Suprapubic skin (tissue), 4 donors: ENCODE results near the gene IFNA5. TPM values are rescaled to one million over a fixed set of nuclear protein-coding genes. Genes with fewer than 3 reads are reported as not detected.

Experiments used
- DNase-seq, 2 donors: peaks; one replicate each; pipeline ENCODE4 v3.0.0-alpha.2; 2019; ENCODE audit warnings: low spot score in 2 of 2
- H3K27ac ChIP-seq: fragments of 200-600 bp; sonication (generic); one replicate; pipeline ENCODE4 v1.5.1; 2019
- H3K27me3 ChIP-seq: fragments of 200-600 bp; sonication (generic); one replicate; pipeline ENCODE4 v1.5.1; 2019
- H3K36me3 ChIP-seq: fragments of 200-600 bp; sonication (generic); one replicate; pipeline ENCODE4 v1.5.1; 2019
- H3K4me1 ChIP-seq: fragments of 200-600 bp; sonication (generic); one replicate; pipeline ENCODE4 v1.5.1; 2019
- H3K4me3 ChIP-seq: fragments of 200-600 bp; sonication (generic); one replicate; pipeline ENCODE4 v1.5.1; 2019; ENCODE audit warnings: mild to moderate bottlenecking
- H3K9me3 ChIP-seq: fragments of 200-600 bp; sonication (generic); one replicate; pipeline ENCODE4 v1.5.1; 2019
- EP300 ChIP-seq: sonication (generic); formaldehyde crosslinking; IDR thresholded peaks from one replicate; pipeline ENCODE4 v1.6.1; 2017; ENCODE audit warnings: antibody characterized with exemption
- POLR2A ChIP-seq, 2 donors: fragments of 450-650 bp; IDR thresholded peaks; one replicate each; pipeline ENCODE4 v1.6.1; 2017; ENCODE audit warnings: antibody characterized with exemption in 2 of 2, mild to moderate bottlenecking in 2 of 2, moderate library complexity in 2 of 2
- POLR2AphosphoS5 ChIP-seq, 3 donors: sonication (generic); formaldehyde crosslinking; IDR thresholded peaks; one replicate each; pipeline ENCODE4 v1.6.1; 2017; ENCODE audit warnings: antibody characterized with exemption in 3 of 3
- WGBS: methylation state at CpG from one replicate; pipeline ENCODE4 v1.1.5; 2018; 5-methylcytosine and 5-hydroxymethylcytosine counted together
- total RNA-seq, 4 donors: library from RNA; depleted of rRNA; stranded (reverse); fragments of >200 nt; gene quantifications; one replicate each; pipeline ENCODE4 v1.1.0, GENCODE V29; 2016
- TF ChIP-seq, protein P1 (sequence below), 2 donors: fragments of 200-600 bp in 1 of 2; fragments of 450-650 bp in 1 of 2; sonication (generic) in 1 of 2; IDR thresholded peaks; one replicate each; pipeline ENCODE4 v1.5.1; 2016 to 2019; ENCODE audit warnings: antibody characterized with exemption in 2 of 2, mild to moderate bottlenecking in 1 of 2, moderate library complexity in 1 of 2

IFNA5 gene
- total RNA-seq, 4 donors from 2014 or later, result not detected

DNA sequence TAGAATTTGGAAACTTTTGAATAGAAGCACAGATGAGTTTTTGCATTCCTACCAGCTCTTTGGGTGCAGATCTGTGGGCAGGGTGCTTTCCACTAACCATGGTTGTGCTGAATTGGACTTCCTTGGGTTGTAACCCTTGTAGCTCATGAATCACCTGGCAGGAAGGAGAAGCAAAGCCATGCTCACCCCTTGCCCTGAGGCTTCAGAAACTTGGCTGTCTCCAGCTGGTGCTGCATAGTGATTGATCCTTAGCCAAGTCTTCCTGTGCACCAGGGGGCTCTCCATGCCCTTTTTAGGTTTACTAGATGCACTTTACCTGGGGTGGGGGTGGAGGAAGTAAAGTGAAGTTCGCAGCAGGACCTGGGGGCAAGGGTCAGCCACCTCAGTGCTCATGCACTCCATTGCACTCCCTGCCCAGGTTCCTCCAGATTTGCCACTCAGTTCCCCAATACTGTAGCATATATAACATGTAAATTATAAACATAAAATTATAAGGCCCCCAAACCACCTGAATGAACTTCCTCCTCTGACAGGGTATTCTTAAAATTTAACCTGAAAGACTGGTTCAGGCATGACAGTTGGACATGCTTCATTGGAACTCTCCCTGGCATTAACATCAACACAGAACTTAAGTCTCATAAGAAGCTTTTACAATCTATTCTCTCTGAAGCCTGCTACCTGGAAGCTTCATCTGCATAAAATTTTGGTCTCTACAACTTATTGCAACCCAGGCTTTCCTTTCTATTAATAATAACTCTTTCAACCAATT, 39.5 kb downstream of the IFNA5 start:
- TF ChIP-seq POLR2AphosphoS5 (IDR thresholded peaks at IDR 0.05) (no peak), EP300 (no peak), POLR2A (IDR thresholded peaks at IDR 0.05) (no peak)
- TF ChIP-seq, protein P1, sequence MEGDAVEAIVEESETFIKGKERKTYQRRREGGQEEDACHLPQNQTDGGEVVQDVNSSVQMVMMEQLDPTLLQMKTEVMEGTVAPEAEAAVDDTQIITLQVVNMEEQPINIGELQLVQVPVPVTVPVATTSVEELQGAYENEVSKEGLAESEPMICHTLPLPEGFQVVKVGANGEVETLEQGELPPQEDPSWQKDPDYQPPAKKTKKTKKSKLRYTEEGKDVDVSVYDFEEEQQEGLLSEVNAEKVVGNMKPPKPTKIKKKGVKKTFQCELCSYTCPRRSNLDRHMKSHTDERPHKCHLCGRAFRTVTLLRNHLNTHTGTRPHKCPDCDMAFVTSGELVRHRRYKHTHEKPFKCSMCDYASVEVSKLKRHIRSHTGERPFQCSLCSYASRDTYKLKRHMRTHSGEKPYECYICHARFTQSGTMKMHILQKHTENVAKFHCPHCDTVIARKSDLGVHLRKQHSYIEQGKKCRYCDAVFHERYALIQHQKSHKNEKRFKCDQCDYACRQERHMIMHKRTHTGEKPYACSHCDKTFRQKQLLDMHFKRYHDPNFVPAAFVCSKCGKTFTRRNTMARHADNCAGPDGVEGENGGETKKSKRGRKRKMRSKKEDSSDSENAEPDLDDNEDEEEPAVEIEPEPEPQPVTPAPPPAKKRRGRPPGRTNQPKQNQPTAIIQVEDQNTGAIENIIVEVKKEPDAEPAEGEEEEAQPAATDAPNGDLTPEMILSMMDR (IDR thresholded peaks at IDR 0.05), result no peak
- H3K27me3 ChIP-seq, result no peaks in the 10 kb centered on the region
- H3K36me3 ChIP-seq, result no peaks in the 10 kb centered on the region
- WGBS, result 57% methylated on average over 1 of the region's 1 CpG
- no peaks in the 10 kb centered on the region for H3K9me3 ChIP-seq
- H3K4me3 ChIP-seq, result no peak overlapping the region
- no peak for DNase-seq
- no peaks in the 10 kb centered on the region for H3K4me1 ChIP-seq
- no peak overlapping the region for H3K27ac ChIP-seq

DNA sequence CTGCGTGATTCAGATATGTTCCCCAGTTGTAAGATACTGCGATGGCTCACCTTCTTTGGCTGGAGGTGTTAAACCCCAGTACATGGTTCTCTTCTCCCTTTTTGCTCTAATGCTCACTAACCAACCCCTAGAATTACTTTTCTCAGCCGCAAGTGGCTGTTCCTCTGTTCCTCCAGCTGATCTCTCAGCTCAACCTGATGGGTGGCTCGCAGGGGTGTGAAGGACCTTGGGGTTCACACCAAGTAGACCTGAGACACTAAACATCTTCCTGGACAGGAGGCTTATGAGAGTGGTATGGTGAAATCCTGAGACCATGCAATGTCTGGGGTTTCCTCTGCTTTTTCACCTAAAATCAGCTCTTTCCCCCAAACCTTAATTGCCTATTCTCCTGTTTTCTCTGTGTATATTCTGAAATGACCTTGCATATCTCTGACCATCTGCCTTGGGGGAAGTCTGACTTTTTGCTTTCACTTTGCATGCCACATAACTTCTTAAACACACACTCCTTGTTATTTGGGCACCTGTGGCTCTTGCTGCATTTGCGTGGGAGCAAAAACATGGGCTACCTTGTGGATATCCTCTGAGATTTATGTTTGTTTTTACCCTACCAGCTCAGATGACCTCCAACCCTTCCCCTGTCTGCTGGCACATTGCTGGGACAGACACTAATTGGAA, 49.4 kb downstream of the IFNA5 start:
- DNase-seq, result no peak
- Histone ChIP-seq H3K27me3 (no peaks in the 10 kb centered on the region), H3K36me3 (no peaks in the 10 kb centered on the region), H3K4me1 (peaks cover 4% of the 10 kb centered on the region), H3K27ac (no peak overlapping the region), H3K4me3 (no peak overlapping the region), H3K9me3 (no peaks in the 10 kb centered on the region)
- 60% methylated on average over 5 of the region's 5 CpGs for WGBS
- TF ChIP-seq EP300 (no peak), POLR2AphosphoS5 (IDR thresholded peaks at IDR 0.05) (no peak), POLR2A (IDR thresholded peaks at IDR 0.05) (no peak)
- TF ChIP-seq, protein P1 (IDR thresholded peaks at IDR 0.05), result no peak

Other genes starting within 250 kb of the IFNA5 start
- not detected for gene IFNB1, start 227.4 kb downstream of the IFNA5 start, total RNA-seq
- not detected for gene IFNW1, start 163.5 kb downstream of the IFNA5 start, total RNA-seq
- gene IFNA21, start 138.7 kb downstream of the IFNA5 start, total RNA-seq, result not detected
- not detected for gene IFNA4, start 117.7 kb downstream of the IFNA5 start, total RNA-seq
- gene IFNA7, start 103.1 kb downstream of the IFNA5 start, total RNA-seq, result not detected
- gene IFNA10, start 98.2 kb downstream of the IFNA5 start, total RNA-seq, result not detected
- not detected for gene IFNA16, start 88.0 kb downstream of the IFNA5 start, total RNA-seq
- not detected for gene IFNA17, start 77.1 kb downstream of the IFNA5 start, total RNA-seq
- not detected for gene IFNA14, start 65.3 kb downstream of the IFNA5 start, total RNA-seq
- 10 to 100 TPM; 12.0 to 17.2 (median 13.9) TPM for gene KLHL9, start 30.1 kb upstream of the IFNA5 start, total RNA-seq
- not detected for gene IFNA6, start 45.6 kb upstream of the IFNA5 start, total RNA-seq
- not detected for gene IFNA13, start 62.7 kb upstream of the IFNA5 start, total RNA-seq
- gene IFNA2, start 80.1 kb upstream of the IFNA5 start, total RNA-seq, result not detected
- not detected for gene IFNA8, start 103.8 kb upstream of the IFNA5 start, total RNA-seq
- gene IFNA1, start 135.1 kb upstream of the IFNA5 start, total RNA-seq, result not detected
- gene IFNE, start 177.0 kb upstream of the IFNA5 start, total RNA-seq, result not detected